Neuronal stem cell (in vitro differentiated cells): ENCODE measurements around the gene RNASEH2A.

Experiments used
- DNase-seq: peaks from one replicate; pipeline ENCODE4 v3.0.0-alpha.2; 2013; ENCODE audit warnings: low spot score
- H2AFZ ChIP-seq: one replicate; pipeline ENCODE4 v1.6.1; 2013; ENCODE audit warnings: mild to moderate bottlenecking, low read length, inconsistent platforms
- H2AK5ac ChIP-seq: 2 replicates; pipeline ENCODE4 v1.6.1; 2013; ENCODE audit warnings: low read depth, mild to moderate bottlenecking, inconsistent platforms, low read length, moderate library complexity, mixed read lengths
- H2BK120ac ChIP-seq: 2 replicates; pipeline ENCODE4 v1.6.1; 2013; ENCODE audit warnings: low read depth, mild to moderate bottlenecking, inconsistent platforms, low read length, moderate library complexity, mixed read lengths
- H2BK12ac ChIP-seq: one replicate; pipeline ENCODE4 v1.6.1; 2013; ENCODE audit warnings: low read length, inconsistent platforms
- H2BK15ac ChIP-seq: 2 replicates; pipeline ENCODE4 v1.6.1; 2013; ENCODE audit warnings: mild to moderate bottlenecking, low read length, inconsistent platforms, mixed read lengths
- H2BK5ac ChIP-seq: one replicate; pipeline ENCODE4 v1.6.1; 2013; ENCODE audit warnings: inconsistent platforms, mild to moderate bottlenecking, low read length, moderate library complexity
- H3K14ac ChIP-seq: one replicate; pipeline ENCODE4 v1.6.1; 2013; ENCODE audit warnings: low read length, inconsistent platforms
- H3K18ac ChIP-seq: 2 replicates; pipeline ENCODE4 v1.6.1; 2013; ENCODE audit warnings: low read length, inconsistent platforms
- H3K23ac ChIP-seq: 2 replicates; pipeline ENCODE4 v1.6.1; 2013; ENCODE audit warnings: low read depth, mild to moderate bottlenecking, mixed read lengths, low read length, inconsistent platforms; ENCODE audit not compliant: poor library complexity
- H3K27ac ChIP-seq: replicated peaks from 3 replicates; pipeline ENCODE4 v1.5.1; 2013; ENCODE audit warnings: low read length, inconsistent platforms
- H3K27me3 ChIP-seq, 3 experiments: 2 replicates each; pipeline ENCODE4 v1.6.1; 2013; ENCODE audit warnings: low read length in 3 of 3, mild to moderate bottlenecking in 2 of 3, inconsistent platforms in 1 of 3, low read depth in 1 of 3, mixed read lengths in 1 of 3, moderate library complexity in 1 of 3; ENCODE audit not compliant: control insufficient read depth in 3 of 3, insufficient read depth in 3 of 3
- H3K36me3 ChIP-seq, 2 donors: replicated peaks in 1 of 2; 2 replicates each; pipeline ENCODE4 v1.6.1; 2013; ENCODE audit warnings: low read length in 2 of 2; ENCODE audit not compliant: control insufficient read depth in 2 of 2, insufficient read depth in 2 of 2
- H3K4ac ChIP-seq: 2 replicates; pipeline ENCODE4 v1.6.1; 2013; ENCODE audit warnings: inconsistent platforms, mild to moderate bottlenecking, low read length, moderate library complexity
- H3K4me1 ChIP-seq, 2 donors: 1 replicate in 1 of 2; 2 replicates in 1 of 2; pipeline ENCODE4 v1.6.1; 2013; ENCODE audit warnings: low read length in 2 of 2, low read depth in 1 of 2; ENCODE audit not compliant: control insufficient read depth in 2 of 2, insufficient read depth in 1 of 2
- H3K4me2 ChIP-seq: one replicate; pipeline ENCODE4 v1.6.1; 2013; ENCODE audit warnings: mild to moderate bottlenecking, low read length, inconsistent platforms; ENCODE audit not compliant: insufficient read depth, poor library complexity, severe bottlenecking
- H3K4me3 ChIP-seq, 2 donors: 2 replicates each; pipeline ENCODE4 v1.5.1; 2013; ENCODE audit warnings: low read length in 2 of 2, mild to moderate bottlenecking in 2 of 2, inconsistent platforms in 1 of 2, moderate library complexity in 1 of 2
- H3K79me1 ChIP-seq: one replicate; pipeline ENCODE4 v1.6.1; 2013; ENCODE audit warnings: low read depth, mild to moderate bottlenecking, inconsistent platforms, low read length, moderate library complexity
- H3K9ac ChIP-seq: one replicate; pipeline ENCODE4 v1.6.1; 2013; ENCODE audit warnings: mild to moderate bottlenecking, low read depth, low read length, inconsistent platforms; ENCODE audit not compliant: poor library complexity
- H3K9me3 ChIP-seq, 2 donors: replicated peaks in 1 of 2; 2 replicates each; pipeline versions ENCODE3 to v1.6.1; 2013; ENCODE audit warnings: low read length in 2 of 2, mild to moderate bottlenecking in 2 of 2, inconsistent platforms in 1 of 2, low read depth in 1 of 2, mixed read lengths in 1 of 2, moderate library complexity in 1 of 2; ENCODE audit not compliant: control insufficient read depth in 2 of 2, insufficient read depth in 1 of 2
- H4K8ac ChIP-seq: one replicate; pipeline ENCODE4 v1.6.1; 2013; ENCODE audit warnings: low read depth, mild to moderate bottlenecking, inconsistent platforms, low read length, moderate library complexity
- H4K91ac ChIP-seq: one replicate; pipeline ENCODE4 v1.6.1; 2013; ENCODE audit warnings: low read length, low read depth, mild to moderate bottlenecking, inconsistent platforms; ENCODE audit not compliant: poor library complexity
- WGBS, 2 donors: extraction: QIAGEN DNeasy Blood & Tissue Kit; methylation state at CpG; one replicate each; pipeline ENCODE4 v1.1.7; 2013; ENCODE audit warnings: missing lambda C conversion rate in 2 of 2, mixed read lengths in 1 of 2; ENCODE audit not compliant: insufficient read length in 2 of 2, insufficient replicate concordance in 1 of 2; ENCODE audit errors: extremely low coverage in 2 of 2; 5-methylcytosine and 5-hydroxymethylcytosine counted together

RNASEH2A gene

DNA sequence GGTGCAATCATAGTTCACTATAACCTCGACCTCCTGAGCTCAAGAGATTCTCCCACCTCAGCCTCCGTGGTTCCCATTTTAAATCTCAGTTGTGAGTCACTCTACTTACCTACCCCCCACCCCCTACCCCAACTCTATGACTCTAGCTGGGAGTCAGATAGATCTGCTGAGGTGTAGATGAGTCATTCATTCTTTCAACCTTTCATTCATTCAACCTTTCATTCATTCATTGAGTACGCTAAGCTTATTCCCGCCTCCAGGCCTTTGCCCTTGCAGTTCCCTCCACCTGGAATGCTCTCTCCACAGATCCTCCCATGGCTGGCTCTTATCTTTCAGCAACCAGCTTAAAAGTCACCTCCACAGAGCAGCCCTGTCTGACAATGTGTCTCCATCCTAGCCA is 30.8 kb downstream of the RNASEH2A start:
- Histone ChIP-seq H3K4me3 (no peak overlapping the region), H4K91ac (no peak overlapping the region), H2BK15ac (no peak overlapping the region), H3K23ac (no peak overlapping the region), H3K27ac (no peak overlapping the region), H3K9ac (no peak overlapping the region), H2BK5ac (no peak overlapping the region), H2AFZ (no peak overlapping the region), H2AK5ac (no peak overlapping the region), H3K18ac (no peak overlapping the region), H4K8ac (no peak overlapping the region), H3K27me3 (peaks cover 12 to 39% (median 38%) of the 10 kb centered on the region in 3 experiments), H3K4me1 (peaks cover 14 to 22% of the 10 kb centered on the region in 2 donors), H3K36me3 (no peaks in the 10 kb centered on the region), H3K14ac (no peak overlapping the region), H3K4ac (no peak overlapping the region), H2BK12ac (no peak overlapping the region), H3K9me3 (no peaks in the 10 kb centered on the region), H2BK120ac (no peak overlapping the region), H3K79me1 (no peaks in the 10 kb centered on the region), H3K4me2 (no peak overlapping the region)
- WGBS, 2 donors, result no CpG with 5 or more reads among the region's 4 CpGs
- DNase-seq, result no peak

DNA sequence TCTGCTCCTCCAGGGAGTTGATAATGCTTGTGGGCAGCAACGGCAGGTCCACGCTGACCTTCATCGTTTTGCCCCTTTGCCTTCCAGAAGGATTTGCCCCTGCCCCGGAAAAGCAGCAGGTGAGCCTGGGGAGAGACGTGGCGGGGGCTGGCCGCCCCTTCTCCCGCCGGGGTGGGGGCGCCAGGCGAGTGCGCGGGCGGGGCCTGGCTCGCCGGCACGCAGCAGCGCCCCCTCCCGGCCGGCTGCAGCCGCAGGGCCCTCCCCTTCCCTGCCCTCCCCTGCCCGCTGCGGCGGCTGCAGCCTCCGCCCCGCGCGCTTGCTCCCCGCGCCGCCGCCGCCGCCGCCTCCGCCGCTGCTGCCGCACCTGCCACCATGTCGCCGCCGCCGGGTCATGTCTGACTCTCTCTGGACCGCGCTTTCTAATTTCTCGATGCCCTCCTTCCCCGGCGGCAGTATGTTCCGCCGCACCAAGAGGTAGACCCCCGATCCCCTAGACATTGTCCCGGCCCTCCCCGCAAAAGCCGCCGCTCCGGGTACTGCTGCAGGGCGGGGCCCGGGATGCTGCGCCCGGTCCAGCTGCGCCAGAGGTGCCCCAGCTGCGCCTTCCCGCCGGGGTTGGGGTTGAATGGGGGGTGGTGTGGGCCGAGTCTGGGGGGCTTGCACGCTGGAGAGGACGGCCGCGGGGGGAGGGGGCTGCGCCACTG is 31.9 kb downstream of the RNASEH2A start, which contains the start of gene MAST1:
Gene MAST1 (plus strand): TSS at position 334 of the 704 bp plus-strand sequence. CDS start 58 bp downstream, at position 392.
- Histone ChIP-seq H2AFZ (peak within 1 kb of the TSS; percentile 98), H3K36me3 (peaks cover 0 to 3% of the 10 kb centered on the region in 2 donors), H3K18ac (peak within 1 kb of the TSS; percentile 85), H3K4me3 (peak within 1 kb of the TSS; percentile 68 to 86), H2BK15ac (peak within 1 kb of the TSS; percentile 62), H3K4me2 (peak within 1 kb of the TSS; percentile 88), H3K4ac (no peak within 1 kb of the TSS), H3K27ac (no peak within 1 kb of the TSS), H3K4me1 (peaks cover 10 to 22% of the 10 kb centered on the region in 2 donors), H2BK12ac (no peak within 1 kb of the TSS), H3K14ac (no peak within 1 kb of the TSS), H3K9me3 (no peaks in the 10 kb centered on the region), H2BK5ac (no peak within 1 kb of the TSS), H3K79me1 (no peaks in the 10 kb centered on the region), H4K8ac (no peak within 1 kb of the TSS), H3K9ac (peak within 1 kb of the TSS; percentile 78), H4K91ac (no peak within 1 kb of the TSS), H2AK5ac (no peak within 1 kb of the TSS), H3K23ac (peak within 1 kb of the TSS; percentile 32), H3K27me3 (peaks cover 12 to 31% (median 30%) of the 10 kb centered on the region in 3 experiments), H2BK120ac (no peak within 1 kb of the TSS)
- DNase-seq, result no peak
- WGBS, 2 donors, result no CpG with 5 or more reads among the region's 69 CpGs

GRCh38 chr19:12838886-12839756 is 32.7 kb downstream of the RNASEH2A start:
- Histone ChIP-seq H3K18ac (peak overlapping the region; percentile 85), H3K4me2 (peak overlapping the region; percentile 88), H3K4me3 (peak overlapping the region; percentile 68 to 86), H2AK5ac (no peak overlapping the region), H3K4ac (no peak overlapping the region), H2BK15ac (peak overlapping the region; percentile 62), H4K91ac (no peak overlapping the region), H3K27ac (no peak overlapping the region), H2BK120ac (no peak overlapping the region), H3K36me3 (peaks cover 0 to 3% of the 10 kb centered on the region in 2 donors), H2BK5ac (no peak overlapping the region), H3K27me3 (peaks cover 10 to 27% (median 25%) of the 10 kb centered on the region in 3 experiments), H3K9me3 (no peaks in the 10 kb centered on the region), H3K23ac (peak overlapping the region; percentile 32), H3K14ac (no peak overlapping the region), H2BK12ac (no peak overlapping the region), H2AFZ (peak overlapping the region; percentile 98), H3K4me1 (peaks cover 10 to 22% of the 10 kb centered on the region in 2 donors), H3K9ac (peak overlapping the region; percentile 73), H3K79me1 (no peaks in the 10 kb centered on the region), H4K8ac (no peak overlapping the region)
- no CpG with 5 or more reads among the region's 21 CpGs for WGBS, 2 donors
- DNase-seq, result no peak
